Measurements from ENCODE around the gene HRH1. TPM values are rescaled to one million over a fixed set of nuclear protein-coding genes. Genes with fewer than 3 reads are reported as not detected.
"Not testable (repeated sequence)": the region's sequence is repeated elsewhere in the genome, so short reads cannot be mapped to it uniquely, and the experiment has no call there.

Gene HRH1
- total RNA-seq, 1 donor from 2014 or later = 28.6 TPM

GRCh38 chr3:11212299-11212608, 58.0 kb downstream of the HRH1 start:
- Mint-ChIP-seq H3K4me1 (ENCODE audit: unreplicated experiment) (peaks cover 80% of the 10 kb centered on the region), H3K4me3 (ENCODE audit: unreplicated experiment) (no peak overlapping the region), H3K9me3 (ENCODE audit: unreplicated experiment) (no peaks in the 10 kb centered on the region), H3K27me3 (ENCODE audit: unreplicated experiment) (no peaks in the 10 kb centered on the region), H3K27ac (ENCODE audit: unreplicated experiment) (peak overlapping the region; percentile 97), H3K36me3 (ENCODE audit: unreplicated experiment) (no peaks in the 10 kb centered on the region)
- DNase-seq (ENCODE audit: extremely low spot score, unreplicated experiment) = no peak
- no peak for TF ChIP-seq CTCF (IDR thresholded peaks at IDR 0.05)

- no peaks in the 10 kb centered on the region for H3K9me3 Mint-ChIP-seq (ENCODE audit: unreplicated experiment)
- peaks cover 77% of the 10 kb centered on the region for H3K4me1 Mint-ChIP-seq (ENCODE audit: unreplicated experiment)
- H3K27ac Mint-ChIP-seq (ENCODE audit: unreplicated experiment) = peak overlapping the region; percentile 97
- no peaks in the 10 kb centered on the region for H3K27me3 Mint-ChIP-seq (ENCODE audit: unreplicated experiment)
- H3K4me3 Mint-ChIP-seq (ENCODE audit: unreplicated experiment) = no peak overlapping the region
- H3K36me3 Mint-ChIP-seq (ENCODE audit: unreplicated experiment) = peaks cover 1% of the 10 kb centered on the region
- no peak for TF ChIP-seq CTCF (IDR thresholded peaks at IDR 0.05)
- DNase-seq (ENCODE audit: extremely low spot score, unreplicated experiment) = no peak
These were observed 58.5 kb downstream of the HRH1 start for GRCh38 chr3:11212784-11213183.

GRCh38 chr3:11213810-11214450, 59.6 kb downstream of the HRH1 start:
- Mint-ChIP-seq H3K36me3 (ENCODE audit: unreplicated experiment) (peaks cover 2% of the 10 kb centered on the region), H3K9me3 (ENCODE audit: unreplicated experiment) (no peaks in the 10 kb centered on the region), H3K4me1 (ENCODE audit: unreplicated experiment) (peaks cover 66% of the 10 kb centered on the region), H3K27me3 (ENCODE audit: unreplicated experiment) (no peaks in the 10 kb centered on the region), H3K27ac (ENCODE audit: unreplicated experiment) (peak overlapping the region; percentile 97), H3K4me3 (ENCODE audit: unreplicated experiment) (no peak overlapping the region)
- DNase-seq (ENCODE audit: extremely low spot score, unreplicated experiment) = no peak
- no peak for TF ChIP-seq CTCF (IDR thresholded peaks at IDR 0.05)

GRCh38 chr3:11214451-11214978, 60.2 kb downstream of the HRH1 start:
- H3K36me3 Mint-ChIP-seq (ENCODE audit: unreplicated experiment) = peaks cover 2% of the 10 kb centered on the region
- DNase-seq (ENCODE audit: extremely low spot score, unreplicated experiment) = no peak
- H3K9me3 Mint-ChIP-seq (ENCODE audit: unreplicated experiment) = no peaks in the 10 kb centered on the region

GRCh38 chr3:11217370-11217769, 63.1 kb downstream of the HRH1 start:
- not testable (repeated sequence) for H3K9me3 Mint-ChIP-seq (ENCODE audit: unreplicated experiment); H3K27me3 Mint-ChIP-seq (ENCODE audit: unreplicated experiment); H3K36me3 Mint-ChIP-seq (ENCODE audit: unreplicated experiment); H3K4me3 Mint-ChIP-seq (ENCODE audit: unreplicated experiment)
- peak; percentile 11 for DNase-seq (ENCODE audit: extremely low spot score, unreplicated experiment)
- Mint-ChIP-seq H3K27ac (ENCODE audit: unreplicated experiment) (peak overlapping the region; percentile 31), H3K4me1 (ENCODE audit: unreplicated experiment) (peaks cover 42% of the 10 kb centered on the region)

More at GRCh38 chr3:11214451-11214978, 60.2 kb downstream of the HRH1 start:
- Mint-ChIP-seq H3K4me3 (ENCODE audit: unreplicated experiment) (no peak overlapping the region), H3K4me1 (ENCODE audit: unreplicated experiment) (peaks cover 62% of the 10 kb centered on the region), H3K27ac (ENCODE audit: unreplicated experiment) (peak overlapping the region; percentile 97), H3K27me3 (ENCODE audit: unreplicated experiment) (no peaks in the 10 kb centered on the region)
- TF ChIP-seq CTCF (IDR thresholded peaks at IDR 0.05) = no peak

Data from osteocyte (in vitro differentiated cells).